Psoas muscle (tissue), 8 donors: ENCODE results near the gene PRKN. TPM values are rescaled to one million over a fixed set of nuclear protein-coding genes. Genes with fewer than 3 reads are reported as not detected.

ENCODE experiments used
- ATAC-seq, 4 donors: fragments of 200-7000 bp; cut with Tn5 transposase; one replicate each; pipeline ENCODE4 v1.9.1; 2020; ENCODE audit warnings: moderate library complexity in 3 of 4, mild to moderate bottlenecking in 2 of 4
- DNase-seq, 2 donors: peaks; one replicate each; pipeline ENCODE4 v3.0.0-alpha.2; 2020
- H3K27ac ChIP-seq: fragments of 200-600 bp; one replicate; pipeline ENCODE4 v1.8.0; 2022
- H3K27me3 ChIP-seq, 3 donors: fragments of 200-600 bp in 1 of 3; one replicate each; pipeline versions ENCODE4 v1.6.1 to v1.8.0; 2013 to 2022; ENCODE audit warnings: low read length in 2 of 3, mild to moderate bottlenecking in 2 of 3, moderate library complexity in 1 of 3; ENCODE audit not compliant: insufficient read depth in 3 of 3
- H3K36me3 ChIP-seq, 2 donors: fragments of 200-600 bp in 1 of 2; one replicate each; pipeline versions ENCODE4 v1.6.1 to v1.8.0; 2013 to 2022; ENCODE audit warnings: low read depth in 1 of 2, mild to moderate bottlenecking in 1 of 2, moderate library complexity in 1 of 2; ENCODE audit not compliant: insufficient read depth in 1 of 2
- H3K4me1 ChIP-seq: fragments of 200-600 bp; one replicate; pipeline ENCODE4 v1.8.0; 2022
- H3K4me3 ChIP-seq: fragments of 200-600 bp; one replicate; pipeline ENCODE4 v1.8.0; 2022; ENCODE audit warnings: mild to moderate bottlenecking
- H3K9me3 ChIP-seq: fragments of 200-600 bp; one replicate; pipeline ENCODE4 v1.8.0; 2022
- WGBS, 3 donors: extraction: QIAGEN DNeasy Blood & Tissue Kit; methylation state at CpG; one replicate each; pipeline versions ENCODE4 v1.1.6 to v1.1.7; 2013; 5-methylcytosine and 5-hydroxymethylcytosine counted together
- intact Hi-C, 2 donors: fragments of 100-400 bp; cut with DNase I; formaldehyde crosslinking; loops; one replicate each; pipeline versions ENCODE4 v1.11.0 to v1.14.2; 2022
- polyA plus RNA-seq, 3 donors: library from polyadenylated mRNA; stranded (reverse); fragments of 200-250 nt; gene quantifications; one replicate each; pipeline ENCODE4 v1.2.3, GENCODE V29; 2013
- total RNA-seq, 4 donors: library from RNA; stranded (reverse); fragmentation: NEBNext Ultra II Directional in 2 of 4; extraction: Animal tissue kit (Norgen Biotek cat#: 25700) in 2 of 4; gene quantifications; one replicate each; pipeline versions ENCODE4 v1.2.1 to v1.2.4, GENCODE V29; 2021 to 2023
- TF ChIP-seq, protein P1 (sequence below): fragments of 200-600 bp; IDR thresholded peaks from one replicate; pipeline ENCODE4 v1.8.0; 2022; ENCODE audit warnings: antibody characterized with exemption
- donor health status: healthy with polysubstance abuse.
- donor health status: DM: no; HTN: no; CAD: no; lungs with moderate emphysema.
- donor health status: Bipolar disorder and iron deficiency.
- donor health status: healthy.
- donor health status: DM: yes; HTN: yes; CAD: no.
- donor health status: DM: no; HTN: no; CAD: no.
- donor health status: DM: no; HTN: no; CAD: no.
- donor health status: DM: yes; HTN: yes; CAD: no.

PRKN gene
- total and polyA plus RNA-seq, 7 donors, result 1.5 to 19.5 (median 11.7) TPM

DNA sequence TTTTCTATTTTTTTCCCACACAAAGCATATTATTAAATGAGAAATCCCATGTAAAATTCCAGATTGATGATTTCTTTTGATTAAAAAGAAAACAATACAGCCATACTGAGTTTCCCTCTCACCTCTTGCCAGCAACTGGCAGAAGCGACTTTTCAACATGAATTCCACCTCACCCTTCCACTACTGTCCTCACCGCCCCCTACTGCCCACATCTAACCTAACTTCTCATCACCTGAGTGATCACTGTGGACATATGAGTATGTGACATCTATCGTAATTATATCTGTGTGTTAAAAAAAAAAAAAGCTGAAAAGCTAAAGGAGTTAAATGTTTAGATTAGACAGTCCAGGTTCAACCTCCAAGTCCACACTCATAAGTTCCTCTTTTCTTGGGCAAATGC lies 528.6 kb downstream of the PRKN start:
- intact Hi-C loops, result no loop called here
- no peak for ATAC-seq
- no peak for DNase-seq
- no peaks in the 10 kb centered on the region for H3K27me3 ChIP-seq
- H3K4me3 ChIP-seq, result no peak overlapping the region
- H3K4me1 ChIP-seq, result peaks cover 26% of the 10 kb centered on the region
- H3K36me3 ChIP-seq, result no peaks in the 10 kb centered on the region
- TF ChIP-seq, protein P1, sequence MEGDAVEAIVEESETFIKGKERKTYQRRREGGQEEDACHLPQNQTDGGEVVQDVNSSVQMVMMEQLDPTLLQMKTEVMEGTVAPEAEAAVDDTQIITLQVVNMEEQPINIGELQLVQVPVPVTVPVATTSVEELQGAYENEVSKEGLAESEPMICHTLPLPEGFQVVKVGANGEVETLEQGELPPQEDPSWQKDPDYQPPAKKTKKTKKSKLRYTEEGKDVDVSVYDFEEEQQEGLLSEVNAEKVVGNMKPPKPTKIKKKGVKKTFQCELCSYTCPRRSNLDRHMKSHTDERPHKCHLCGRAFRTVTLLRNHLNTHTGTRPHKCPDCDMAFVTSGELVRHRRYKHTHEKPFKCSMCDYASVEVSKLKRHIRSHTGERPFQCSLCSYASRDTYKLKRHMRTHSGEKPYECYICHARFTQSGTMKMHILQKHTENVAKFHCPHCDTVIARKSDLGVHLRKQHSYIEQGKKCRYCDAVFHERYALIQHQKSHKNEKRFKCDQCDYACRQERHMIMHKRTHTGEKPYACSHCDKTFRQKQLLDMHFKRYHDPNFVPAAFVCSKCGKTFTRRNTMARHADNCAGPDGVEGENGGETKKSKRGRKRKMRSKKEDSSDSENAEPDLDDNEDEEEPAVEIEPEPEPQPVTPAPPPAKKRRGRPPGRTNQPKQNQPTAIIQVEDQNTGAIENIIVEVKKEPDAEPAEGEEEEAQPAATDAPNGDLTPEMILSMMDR, result no peak
- no peak overlapping the region for H3K27ac ChIP-seq
- WGBS, 3 donors, result 93 to 95% (median 94%) methylated on average over 3 of the region's 3 CpGs
- no peaks in the 10 kb centered on the region for H3K9me3 ChIP-seq

DNA sequence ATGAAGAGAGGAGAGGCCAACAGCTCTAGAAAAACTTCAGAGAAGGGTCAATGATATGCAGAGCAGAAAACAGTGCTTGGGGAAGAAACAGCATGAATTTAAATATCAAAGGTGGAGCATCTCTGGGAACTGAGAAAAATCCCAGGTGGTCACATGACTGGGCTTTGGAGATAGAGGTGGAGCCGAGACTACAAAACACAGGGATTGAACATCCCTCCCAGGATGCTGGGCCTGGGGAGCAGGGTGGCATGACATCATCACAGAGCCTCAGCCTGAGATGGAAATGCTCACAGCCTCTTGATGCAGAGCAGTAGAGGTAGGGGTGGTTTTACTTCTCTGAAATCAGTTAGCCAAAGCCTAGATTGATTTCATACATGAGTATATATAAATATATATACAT lies 529.5 kb downstream of the PRKN start:
- DNase-seq (no peak), ATAC-seq (no peak)
- Histone ChIP-seq H3K9me3 (no peaks in the 10 kb centered on the region), H3K36me3 (no peaks in the 10 kb centered on the region), H3K27me3 (no peaks in the 10 kb centered on the region), H3K4me1 (peaks cover 18% of the 10 kb centered on the region), H3K27ac (no peak overlapping the region), H3K4me3 (no peak overlapping the region)
- WGBS, 3 donors, result 86 to 96% (median 88%) methylated on average over 1 of the region's 1 CpG
- TF ChIP-seq, protein P1, result no peak
- intact Hi-C loops, result no loop called here

DNA sequence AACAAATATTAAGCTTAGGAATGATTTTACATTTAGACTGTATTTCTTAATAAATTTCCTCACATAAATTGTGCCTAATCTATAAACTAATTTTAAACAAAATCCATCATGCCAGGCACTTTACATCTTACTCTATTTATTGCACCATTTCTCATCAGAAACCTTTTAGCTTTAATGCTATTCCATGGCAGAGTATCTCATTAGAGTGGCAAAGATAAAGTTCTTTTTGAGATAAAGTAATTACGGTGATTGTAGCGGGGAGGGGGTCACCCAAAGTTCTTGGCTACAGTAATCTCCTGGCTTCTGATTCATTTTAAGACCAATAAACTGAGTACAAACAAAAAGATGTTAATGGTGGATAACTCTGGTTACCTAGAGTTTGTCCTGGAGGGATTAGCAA lies 532.1 kb downstream of the PRKN start:
- Histone ChIP-seq H3K4me3 (no peak overlapping the region), H3K27me3 (no peaks in the 10 kb centered on the region), H3K4me1 (peaks cover 3% of the 10 kb centered on the region), H3K27ac (no peak overlapping the region), H3K9me3 (no peaks in the 10 kb centered on the region), H3K36me3 (no peaks in the 10 kb centered on the region)
- DNase-seq, result no peak
- ATAC-seq, result no peak
- intact Hi-C loops, result no loop called here
- 89 to 98% (median 92%) methylated on average over 2 of the region's 2 CpGs for WGBS, 3 donors
- TF ChIP-seq, protein P1, result no peak

DNA sequence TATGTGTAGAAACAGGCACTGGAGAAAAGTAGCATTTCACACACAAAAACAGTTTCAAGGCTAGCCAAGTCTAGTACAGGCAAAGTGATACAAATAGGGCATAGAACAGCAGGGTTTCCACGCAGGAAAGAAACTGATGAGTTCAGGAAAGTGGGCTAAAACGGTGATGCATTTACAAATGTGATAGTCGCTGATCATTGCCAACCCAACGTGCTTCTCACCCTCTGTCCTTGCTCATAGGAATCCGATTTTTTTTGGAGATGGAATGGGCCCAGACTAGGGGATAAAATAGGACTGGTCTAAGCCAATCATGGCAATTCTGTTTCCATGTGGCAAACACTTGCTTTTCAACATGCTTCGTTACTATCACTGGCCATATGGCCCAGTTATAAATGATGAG lies 536.6 kb downstream of the PRKN start:
- TF ChIP-seq, protein P1, result no peak
- intact Hi-C loops, result no loop called here
- no peak for ATAC-seq

DNA sequence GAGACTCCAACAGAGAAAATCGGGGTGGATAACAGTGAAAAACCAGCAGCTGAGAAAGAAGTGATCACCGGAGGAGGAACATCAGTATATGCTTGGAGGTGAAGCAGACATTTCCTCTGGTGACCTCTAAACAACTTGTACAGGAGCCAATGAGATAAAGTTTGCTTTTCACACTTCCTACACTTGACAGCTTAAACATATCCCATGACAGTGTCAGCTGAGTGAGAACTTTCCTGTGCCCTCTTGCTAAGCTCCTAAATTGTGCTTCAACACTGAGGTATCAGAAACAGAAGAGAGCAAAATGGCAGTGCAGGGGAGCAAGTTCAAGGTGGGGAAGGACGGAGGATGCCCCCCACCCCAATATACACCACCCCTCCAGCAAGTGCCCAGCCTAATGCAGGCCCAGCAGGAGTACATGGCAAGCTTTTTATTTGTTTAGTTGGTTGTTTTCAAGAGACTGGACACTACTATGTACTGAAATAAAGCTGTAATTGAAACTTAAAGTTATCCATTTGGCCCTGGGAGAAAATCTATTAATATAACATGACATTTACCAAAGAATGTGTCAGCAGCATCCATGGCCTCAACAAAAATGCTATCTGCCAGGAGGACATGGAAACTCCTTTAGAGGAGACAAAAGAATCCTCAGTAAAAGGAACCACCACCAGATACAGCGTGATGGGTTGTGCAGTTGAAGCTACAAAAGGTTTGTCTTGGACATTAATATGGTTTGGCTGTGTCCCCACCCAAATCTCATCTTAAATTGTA lies 540.2 kb downstream of the PRKN start:
- DNase-seq (no peak), ATAC-seq (peak; percentile 37 to 86 (median 55))
- no peak overlapping the region for H3K4me3 ChIP-seq
- WGBS, 3 donors, result 51 to 68% (median 51%) methylated on average over 4 of the region's 4 CpGs
- H3K4me1 ChIP-seq, result peaks cover 12% of the 10 kb centered on the region
- H3K9me3 ChIP-seq, result no peaks in the 10 kb centered on the region
- TF ChIP-seq, protein P1, result no peak
- H3K36me3 ChIP-seq, result no peaks in the 10 kb centered on the region
- H3K27me3 ChIP-seq, result no peaks in the 10 kb centered on the region
- peak overlapping the region; percentile 46 for H3K27ac ChIP-seq
- intact Hi-C loops, result no loop called here

More for the DNA sequence above, 536.6 kb downstream of the PRKN start:
- Histone ChIP-seq H3K4me3 (no peak overlapping the region), H3K36me3 (no peaks in the 10 kb centered on the region), H3K27ac (no peak overlapping the region), H3K9me3 (no peaks in the 10 kb centered on the region), H3K4me1 (peaks cover 12% of the 10 kb centered on the region), H3K27me3 (no peaks in the 10 kb centered on the region)
- WGBS, 3 donors, result 83 to 86% (median 84%) methylated on average over 6 of the region's 6 CpGs
- DNase-seq, result no peak
